ENCODE results near the gene WDR27.

The WDR27 gene

DNA sequence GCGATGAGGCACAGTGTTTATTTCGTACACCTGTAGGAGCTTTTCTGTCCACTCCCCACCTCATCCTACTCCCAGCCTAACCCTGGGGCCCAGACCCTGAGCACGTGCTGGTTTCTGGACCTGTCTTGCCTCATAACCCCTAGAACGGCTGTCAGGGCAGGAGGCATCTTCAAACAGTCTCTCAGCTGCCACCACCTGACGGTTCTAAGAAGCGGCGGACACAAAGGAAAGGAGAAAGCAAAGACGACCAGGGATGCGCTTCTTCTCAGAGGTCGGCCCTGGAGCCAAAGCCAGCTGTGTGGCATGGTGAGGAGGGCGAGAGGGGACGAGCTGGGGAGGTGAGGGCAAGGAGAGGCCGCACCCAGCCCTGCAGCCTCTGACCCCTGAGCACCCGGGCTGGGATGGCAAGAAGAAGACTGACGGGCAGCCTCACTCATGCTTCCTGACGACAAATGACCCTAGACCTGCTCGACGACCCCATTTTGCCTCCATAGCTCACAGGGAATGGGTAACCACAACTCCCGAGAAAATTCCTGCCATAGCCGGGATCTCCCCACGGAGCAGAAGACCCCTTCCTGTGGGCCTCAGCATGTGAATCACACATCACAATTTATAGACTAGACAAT, 62.1 kb downstream of the WDR27 start:
- TF ChIP-seq POLR2AphosphoS5 (IDR thresholded peaks at IDR 0.05; ENCODE audit: low read depth, low read length) (no peak), REST (IDR thresholded peaks at IDR 0.05; ENCODE audit: insufficient read depth in 1 of 2, low read depth in 2 of 2, low read length in 2 of 2) (no peak), TAF1 (IDR thresholded peaks at IDR 0.05; ENCODE audit: borderline replicate concordance, insufficient read depth, low read length) (no peak), FOXP2 (optimal IDR thresholded peaks at IDR 0.05; ENCODE audit: borderline replicate concordance, extremely low read depth, extremely low read length, insufficient read depth) (no peak), SIN3A (IDR thresholded peaks at IDR 0.05; ENCODE audit: borderline replicate concordance, insufficient read depth, low read length) (no peak)

DNA sequence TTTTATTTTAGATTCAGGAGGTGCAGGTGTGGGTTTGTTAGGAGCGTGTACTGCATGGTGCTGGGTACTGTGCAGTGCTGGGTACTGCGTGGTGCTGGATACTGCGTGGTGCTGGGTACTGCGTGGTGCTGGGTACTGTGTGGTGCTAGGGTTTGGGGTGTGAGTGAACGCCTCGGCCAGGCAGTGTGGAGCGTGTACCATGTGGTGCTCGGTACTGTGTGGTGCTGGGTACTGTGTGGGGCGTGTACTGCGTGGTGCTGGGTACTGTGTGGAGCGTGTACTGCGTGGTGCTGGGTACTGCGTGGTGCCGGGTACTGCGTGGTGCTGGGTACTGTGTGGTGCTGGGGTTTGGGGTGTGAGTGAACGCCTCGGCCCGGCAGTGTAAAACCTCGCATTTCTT, 62.9 kb downstream of the WDR27 start:
- TF ChIP-seq REST (IDR thresholded peaks at IDR 0.05; ENCODE audit: insufficient read depth in 1 of 2, low read depth in 2 of 2, low read length in 2 of 2) (no peak), POLR2AphosphoS5 (IDR thresholded peaks at IDR 0.05; ENCODE audit: low read depth, low read length) (no peak), TAF1 (IDR thresholded peaks at IDR 0.05; ENCODE audit: borderline replicate concordance, insufficient read depth, low read length) (no peak), SIN3A (IDR thresholded peaks at IDR 0.05; ENCODE audit: borderline replicate concordance, insufficient read depth, low read length) (no peak), FOXP2 (optimal IDR thresholded peaks at IDR 0.05; ENCODE audit: borderline replicate concordance, extremely low read depth, extremely low read length, insufficient read depth) (no peak)

DNA sequence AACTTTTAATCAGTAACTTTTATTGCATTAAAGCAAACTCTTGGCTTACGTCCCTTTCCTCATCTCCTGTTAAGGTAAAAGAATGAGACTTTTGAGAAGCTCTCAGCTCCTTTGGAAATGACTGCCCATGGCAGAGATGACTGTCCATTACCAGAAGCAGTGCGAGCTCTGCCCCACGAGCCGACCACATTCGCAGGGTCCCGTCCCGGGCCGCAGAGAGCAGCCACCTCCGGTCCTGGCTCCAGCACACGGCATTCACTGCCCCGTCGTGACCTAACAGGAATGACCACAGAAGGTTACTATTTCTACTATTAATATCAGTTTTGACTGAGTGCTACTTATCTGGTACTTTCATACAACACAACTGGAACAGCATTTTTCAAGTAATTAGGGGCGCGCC, 63.4 kb downstream of the WDR27 start:
- TF ChIP-seq SIN3A (IDR thresholded peaks at IDR 0.05; ENCODE audit: borderline replicate concordance, insufficient read depth, low read length), result no peak
- no peak for TF ChIP-seq TAF1 (IDR thresholded peaks at IDR 0.05; ENCODE audit: borderline replicate concordance, insufficient read depth, low read length)
- TF ChIP-seq POLR2AphosphoS5 (IDR thresholded peaks at IDR 0.05; ENCODE audit: low read depth, low read length), result no peak
- no peak for TF ChIP-seq REST (IDR thresholded peaks at IDR 0.05; ENCODE audit: insufficient read depth in 1 of 2, low read depth in 2 of 2, low read length in 2 of 2)
- TF ChIP-seq FOXP2 (optimal IDR thresholded peaks at IDR 0.05; ENCODE audit: borderline replicate concordance, extremely low read depth, extremely low read length, insufficient read depth), result no peak

DNA sequence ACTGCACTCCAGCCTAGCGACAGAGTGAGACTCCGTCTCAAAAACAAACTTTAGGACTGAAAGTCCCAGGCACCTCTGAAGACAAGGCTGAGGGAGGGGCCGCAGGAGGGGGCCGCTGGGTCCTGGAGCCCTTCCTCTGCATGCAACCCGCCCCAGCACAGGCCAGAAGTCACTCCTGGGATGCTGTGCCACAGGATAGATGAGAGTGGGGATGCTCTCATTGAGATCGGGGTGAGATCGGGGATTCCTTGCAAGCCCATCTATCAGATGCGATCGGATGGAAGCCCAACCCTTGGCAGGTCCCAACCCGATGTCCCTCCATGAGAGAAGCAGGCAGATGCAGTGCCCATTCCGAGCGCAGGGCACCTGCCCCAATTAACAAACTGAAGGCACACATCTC, 66.5 kb downstream of the WDR27 start:
- TF ChIP-seq SIN3A (IDR thresholded peaks at IDR 0.05; ENCODE audit: borderline replicate concordance, insufficient read depth, low read length) (no peak), POLR2AphosphoS5 (IDR thresholded peaks at IDR 0.05; ENCODE audit: low read depth, low read length) (no peak), FOXP2 (optimal IDR thresholded peaks at IDR 0.05; ENCODE audit: borderline replicate concordance, extremely low read depth, extremely low read length, insufficient read depth) (no peak), REST (IDR thresholded peaks at IDR 0.05; ENCODE audit: insufficient read depth in 1 of 2, low read depth in 2 of 2, low read length in 2 of 2) (no peak), TAF1 (IDR thresholded peaks at IDR 0.05; ENCODE audit: borderline replicate concordance, insufficient read depth, low read length) (no peak)
